IPS-20b (cell line): Measurements from ENCODE around the gene MLH3.

Source experiments
- H3K27ac ChIP-seq: one replicate; pipeline ENCODE4 v1.5.1; 2013; ENCODE audit warnings: low read length
- H3K27me3 ChIP-seq: 2 replicates; pipeline ENCODE4 v1.6.1; 2013; ENCODE audit warnings: mild to moderate bottlenecking, low read length, inconsistent platforms; ENCODE audit not compliant: insufficient read depth
- H3K36me3 ChIP-seq: 2 replicates; pipeline ENCODE4 v1.6.1; 2013; ENCODE audit warnings: low read depth, mild to moderate bottlenecking, inconsistent platforms, low read length, moderate library complexity; ENCODE audit not compliant: insufficient read depth
- H3K4me1 ChIP-seq: 2 replicates; pipeline ENCODE4 v1.6.1; 2013; ENCODE audit warnings: mild to moderate bottlenecking, control low read depth, inconsistent platforms, low read length, moderate library complexity; ENCODE audit not compliant: insufficient read depth
- H3K4me3 ChIP-seq: 2 replicates; pipeline ENCODE4 v1.5.1; 2013; ENCODE audit warnings: mild to moderate bottlenecking, low read length, inconsistent platforms
- H3K9ac ChIP-seq: 2 replicates; pipeline ENCODE4 v1.6.1; 2013; ENCODE audit warnings: low read depth, mild to moderate bottlenecking, inconsistent platforms, low read length, moderate library complexity
- H3K9me3 ChIP-seq: 2 replicates; pipeline ENCODE4 v1.6.1; 2013; ENCODE audit warnings: mild to moderate bottlenecking, low read depth, low read length, inconsistent platforms; ENCODE audit not compliant: insufficient read depth

MLH3 gene

DNA sequence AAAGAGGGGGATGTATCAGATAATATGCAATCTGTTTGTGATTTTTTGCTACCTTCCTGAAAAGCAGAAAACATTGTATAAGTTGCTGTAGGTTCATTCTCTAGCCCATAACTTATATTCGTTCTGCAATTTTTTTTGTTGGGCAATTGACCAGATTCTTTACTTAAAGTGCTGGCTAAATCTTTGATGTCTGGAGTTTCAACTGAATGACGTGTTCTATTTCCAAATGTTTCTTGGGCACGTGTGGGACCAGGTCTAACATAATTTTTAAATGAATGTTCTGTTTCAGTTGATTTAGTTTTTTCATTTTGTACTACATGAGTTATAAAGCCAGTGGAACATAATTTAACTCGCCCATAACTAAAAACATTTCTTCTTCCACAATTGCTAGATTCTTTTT lies 3.8 kb downstream of the MLH3 start:
- Histone ChIP-seq H3K4me1 (no peaks in the 10 kb centered on the region), H3K9ac (no peak overlapping the region), H3K9me3 (no peaks in the 10 kb centered on the region), H3K36me3 (no peaks in the 10 kb centered on the region), H3K4me3 (no peak overlapping the region), H3K27me3 (no peaks in the 10 kb centered on the region), H3K27ac (no peak overlapping the region)

DNA sequence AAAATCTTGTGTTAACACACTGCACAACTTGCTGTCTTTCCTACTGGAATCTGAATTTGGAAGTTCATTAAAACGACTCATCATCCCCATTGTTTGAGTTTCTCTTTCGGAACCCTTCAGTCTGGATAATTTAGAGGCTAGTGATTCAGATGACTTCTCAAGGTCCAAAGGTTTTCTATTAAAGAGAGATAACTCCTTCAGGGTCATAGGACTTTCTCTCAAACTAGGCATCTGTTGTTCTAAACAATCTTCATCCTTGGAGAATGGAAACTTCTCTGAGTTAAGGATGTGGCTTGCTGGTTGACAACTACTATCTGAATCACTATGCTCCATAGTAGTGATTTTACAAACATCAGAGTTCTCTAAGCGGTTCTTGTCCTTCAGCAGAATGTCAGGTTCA lies 4.4 kb downstream of the MLH3 start:
- Histone ChIP-seq H3K36me3 (peaks cover 3% of the 10 kb centered on the region; the same call in 1 of the 2 replicates), H3K9me3 (no peaks in the 10 kb centered on the region), H3K27me3 (no peaks in the 10 kb centered on the region), H3K27ac (no peak overlapping the region), H3K4me1 (no peaks in the 10 kb centered on the region), H3K4me3 (no peak overlapping the region), H3K9ac (no peak overlapping the region)

DNA sequence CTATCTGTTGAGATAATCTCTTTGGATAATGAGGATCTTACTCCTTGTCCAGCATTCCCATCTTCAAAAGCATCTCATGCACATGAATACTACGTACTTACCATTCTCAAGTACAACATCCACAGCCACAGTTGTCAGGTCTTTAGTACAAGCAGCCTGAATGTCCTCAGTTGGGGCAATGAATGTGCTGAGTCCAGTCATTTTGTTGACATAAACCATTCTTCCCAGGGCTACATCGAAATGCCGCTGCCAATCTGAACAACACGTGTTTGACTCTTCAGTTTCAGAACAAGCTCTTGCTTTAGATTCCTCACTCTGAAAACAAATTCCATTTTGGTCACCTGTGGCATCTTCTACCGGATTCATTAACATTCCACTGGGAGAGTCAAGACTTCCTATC lies 5.0 kb downstream of the MLH3 start:
- Histone ChIP-seq H3K9ac (no peak overlapping the region), H3K36me3 (peaks cover 10% of the 10 kb centered on the region; the same call in 1 of the 2 replicates), H3K4me1 (no peaks in the 10 kb centered on the region), H3K4me3 (no peak overlapping the region), H3K9me3 (no peaks in the 10 kb centered on the region), H3K27ac (no peak overlapping the region), H3K27me3 (no peaks in the 10 kb centered on the region)

DNA sequence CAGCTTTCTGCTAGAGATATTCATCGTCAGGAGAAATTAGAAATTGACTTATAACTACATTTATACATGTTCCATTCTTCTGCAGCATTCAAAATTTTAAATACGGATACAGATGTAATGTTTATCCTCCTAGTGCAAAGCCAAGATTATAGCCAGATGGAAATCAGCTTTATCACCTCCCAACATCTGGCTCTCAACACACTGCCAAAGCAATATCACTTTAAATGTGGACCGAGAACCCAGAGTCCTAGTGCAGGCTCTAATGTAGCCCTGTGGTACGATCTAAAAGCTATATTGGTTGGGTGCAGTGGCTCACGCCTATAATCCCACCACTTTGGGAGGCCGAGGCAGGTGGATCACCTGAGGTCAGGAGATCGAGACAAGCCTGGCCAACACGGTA lies 6.5 kb downstream of the MLH3 start:
- Histone ChIP-seq H3K36me3 (peaks cover 14% of the 10 kb centered on the region; the same call in 1 of the 2 replicates), H3K4me1 (no peaks in the 10 kb centered on the region), H3K27me3 (no peaks in the 10 kb centered on the region), H3K9ac (no peak overlapping the region), H3K27ac (no peak overlapping the region), H3K9me3 (no peaks in the 10 kb centered on the region), H3K4me3 (no peak overlapping the region)

GRCh38 chr14:75044322-75044721 lies 6.9 kb downstream of the MLH3 start:
- no peaks in the 10 kb centered on the region for H3K27me3 ChIP-seq
- H3K9me3 ChIP-seq, result no peaks in the 10 kb centered on the region
- H3K4me3 ChIP-seq, result no peak overlapping the region
- no peak overlapping the region for H3K27ac ChIP-seq
- H3K4me1 ChIP-seq, result no peaks in the 10 kb centered on the region
- no peak overlapping the region for H3K9ac ChIP-seq
- H3K36me3 ChIP-seq, result peaks cover 14% of the 10 kb centered on the region; the same call in 1 of the 2 replicates

DNA sequence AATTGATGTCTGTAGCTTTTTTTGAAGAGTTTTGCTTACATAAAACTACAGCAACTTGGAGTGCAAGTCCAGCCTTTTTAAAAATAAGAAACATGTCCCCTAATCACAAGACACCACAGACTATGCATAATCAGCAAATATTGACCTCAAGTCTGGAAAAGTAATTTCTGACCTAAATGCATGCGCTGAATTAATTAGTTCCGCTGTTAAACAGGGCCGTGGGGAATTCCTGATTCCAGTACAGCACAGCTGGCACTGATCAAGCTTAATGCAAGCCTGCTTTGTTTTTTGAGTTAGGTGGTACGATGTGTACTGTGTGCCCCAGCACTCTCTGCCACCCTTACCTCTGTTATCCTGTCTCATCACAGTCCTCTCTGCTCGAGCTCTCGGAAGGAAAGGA lies 9.2 kb downstream of the MLH3 start:
- H3K4me1 ChIP-seq, result no peaks in the 10 kb centered on the region
- no peak overlapping the region for H3K27ac ChIP-seq
- H3K9me3 ChIP-seq, result no peaks in the 10 kb centered on the region
- no peak overlapping the region for H3K4me3 ChIP-seq
- H3K9ac ChIP-seq, result no peak overlapping the region
- no peaks in the 10 kb centered on the region for H3K27me3 ChIP-seq
- peaks cover 24% of the 10 kb centered on the region; the same call in 1 of the 2 replicates for H3K36me3 ChIP-seq

DNA sequence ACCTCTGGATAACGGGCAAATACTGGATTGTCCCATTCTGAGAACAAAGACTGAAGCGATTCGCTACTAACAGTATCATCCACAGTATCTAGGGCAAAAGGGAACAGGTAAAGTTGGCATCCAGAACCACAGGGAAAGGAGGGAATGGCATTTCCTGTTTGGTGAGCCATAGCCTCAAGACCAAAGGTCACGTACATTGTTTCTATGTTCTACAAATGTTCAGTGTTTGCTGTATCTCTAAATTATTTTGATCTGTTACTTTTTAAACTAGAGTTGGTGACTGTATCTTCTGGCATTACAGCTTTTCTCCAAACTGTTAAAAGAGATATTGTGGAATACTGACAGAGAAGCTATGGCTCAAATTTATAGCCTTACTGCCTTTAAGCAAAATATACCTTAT lies 9.7 kb downstream of the MLH3 start:
- Histone ChIP-seq H3K4me1 (no peaks in the 10 kb centered on the region), H3K27me3 (no peaks in the 10 kb centered on the region), H3K4me3 (no peak overlapping the region), H3K9ac (no peak overlapping the region), H3K27ac (no peak overlapping the region), H3K9me3 (no peaks in the 10 kb centered on the region), H3K36me3 (peaks cover 27% of the 10 kb centered on the region; the same call in 1 of the 2 replicates)

GRCh38 chr14:75040959-75041358 lies 10.3 kb downstream of the MLH3 start:
- Histone ChIP-seq H3K36me3 (peaks cover 29% of the 10 kb centered on the region; the same call in 1 of the 2 replicates), H3K9me3 (no peaks in the 10 kb centered on the region), H3K9ac (no peak overlapping the region), H3K4me3 (no peak overlapping the region), H3K27me3 (no peaks in the 10 kb centered on the region), H3K4me1 (no peaks in the 10 kb centered on the region), H3K27ac (no peak overlapping the region)

DNA sequence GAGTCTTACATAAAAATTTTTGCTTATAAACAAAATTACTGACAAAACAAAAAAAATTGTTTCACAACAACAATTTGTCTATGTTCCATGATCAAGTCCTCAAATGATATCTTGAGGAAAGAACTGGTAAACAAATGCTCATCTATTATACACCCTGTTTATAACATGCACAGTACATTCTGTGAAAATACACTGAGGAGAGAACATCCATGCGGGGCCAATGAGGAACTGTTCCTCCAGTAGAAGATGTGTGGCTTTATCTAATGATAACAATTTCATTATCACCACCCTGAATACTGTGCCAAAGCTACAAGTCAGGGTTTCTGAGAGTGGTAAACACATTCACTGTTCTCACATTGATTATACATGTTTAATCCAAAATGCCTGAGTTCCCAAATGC lies 10.8 kb downstream of the MLH3 start:
- H3K4me3 ChIP-seq, result no peak overlapping the region
- peaks cover 34% of the 10 kb centered on the region; the same call in 1 of the 2 replicates for H3K36me3 ChIP-seq
- H3K27me3 ChIP-seq, result no peaks in the 10 kb centered on the region
- no peak overlapping the region for H3K9ac ChIP-seq
- H3K9me3 ChIP-seq, result no peaks in the 10 kb centered on the region
- no peak overlapping the region for H3K27ac ChIP-seq
- H3K4me1 ChIP-seq, result no peaks in the 10 kb centered on the region

DNA sequence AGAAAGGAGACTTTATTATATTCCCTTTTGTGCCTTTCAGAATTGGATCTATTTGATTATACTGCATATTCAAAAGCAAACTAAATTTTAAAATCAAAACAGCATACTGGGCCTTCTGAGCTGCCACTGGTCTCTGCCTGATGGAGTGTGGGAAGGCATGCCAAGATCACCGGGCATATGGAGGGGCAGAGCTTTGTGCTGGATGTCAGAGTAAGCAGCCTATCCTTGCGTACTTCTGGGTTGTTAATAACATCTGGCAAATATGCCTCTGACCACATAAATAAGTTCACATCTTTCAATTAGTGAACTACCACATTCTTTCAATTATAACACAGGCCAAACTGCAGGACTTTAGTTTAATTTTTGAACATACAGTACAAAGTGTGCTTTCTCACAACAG lies 18.3 kb downstream of the MLH3 start:
- Histone ChIP-seq H3K4me1 (no peaks in the 10 kb centered on the region), H3K27ac (no peak overlapping the region), H3K36me3 (peaks cover 56% of the 10 kb centered on the region), H3K9me3 (no peaks in the 10 kb centered on the region), H3K4me3 (no peak overlapping the region), H3K27me3 (no peaks in the 10 kb centered on the region), H3K9ac (no peak overlapping the region)

DNA sequence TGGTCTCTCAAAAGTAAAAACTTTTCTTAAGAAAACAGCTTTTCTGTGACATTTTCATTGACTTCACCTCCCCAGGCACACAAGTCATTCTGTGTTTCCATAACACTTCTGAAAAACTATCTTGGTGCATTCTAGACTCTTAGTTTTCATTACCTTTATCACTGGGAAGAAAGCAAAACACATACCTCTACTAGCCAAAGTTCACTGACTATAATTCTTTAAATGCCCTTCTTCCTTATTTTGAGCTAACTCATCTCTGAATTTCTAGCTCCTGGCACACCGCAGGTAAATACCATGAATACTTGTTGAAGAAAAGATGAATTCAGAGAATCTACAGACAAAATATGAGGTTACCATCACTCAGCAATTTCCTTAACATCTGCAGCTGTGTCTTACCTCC lies 21.1 kb downstream of the MLH3 start:
- H3K27me3 ChIP-seq, result no peaks in the 10 kb centered on the region
- H3K4me3 ChIP-seq, result no peak overlapping the region
- H3K9me3 ChIP-seq, result no peaks in the 10 kb centered on the region
- H3K4me1 ChIP-seq, result no peaks in the 10 kb centered on the region
- peaks cover 42% of the 10 kb centered on the region for H3K36me3 ChIP-seq
- H3K9ac ChIP-seq, result no peak overlapping the region
- H3K27ac ChIP-seq, result no peak overlapping the region

- Histone ChIP-seq H3K36me3 (peaks cover 27% of the 10 kb centered on the region), H3K4me1 (no peaks in the 10 kb centered on the region), H3K9ac (no peak overlapping the region)
These were observed 25.4 kb downstream of the MLH3 start for GRCh38 chr14:75025876-75026275.

GRCh38 chr14:75025082-75025481 lies 26.2 kb downstream of the MLH3 start:
- H3K4me3 ChIP-seq, result no peak overlapping the region
- no peaks in the 10 kb centered on the region for H3K27me3 ChIP-seq
- H3K36me3 ChIP-seq, result peaks cover 23% of the 10 kb centered on the region
- H3K9me3 ChIP-seq, result no peaks in the 10 kb centered on the region
- H3K27ac ChIP-seq, result no peak overlapping the region
- H3K4me1 ChIP-seq, result no peaks in the 10 kb centered on the region
- no peak overlapping the region for H3K9ac ChIP-seq

More at GRCh38 chr14:75025876-75026275, 25.4 kb downstream of the MLH3 start:
- H3K27ac ChIP-seq, result no peak overlapping the region
- no peaks in the 10 kb centered on the region for H3K27me3 ChIP-seq
- H3K9me3 ChIP-seq, result no peaks in the 10 kb centered on the region
- H3K4me3 ChIP-seq, result no peak overlapping the region
